ENCODE data around the gene FRYL.
A peak's percentile ranks its signal among the peaks of the same experiment; 100 is the strongest.
"Not testable (repeated sequence)": the region's sequence is repeated elsewhere in the genome, so short reads cannot be mapped to it uniquely, and the experiment has no call there.

Gene FRYL

GRCh38 chr4:48755281-48755680, 24.8 kb downstream of the FRYL start:
- TF ChIP-seq, protein P1, sequence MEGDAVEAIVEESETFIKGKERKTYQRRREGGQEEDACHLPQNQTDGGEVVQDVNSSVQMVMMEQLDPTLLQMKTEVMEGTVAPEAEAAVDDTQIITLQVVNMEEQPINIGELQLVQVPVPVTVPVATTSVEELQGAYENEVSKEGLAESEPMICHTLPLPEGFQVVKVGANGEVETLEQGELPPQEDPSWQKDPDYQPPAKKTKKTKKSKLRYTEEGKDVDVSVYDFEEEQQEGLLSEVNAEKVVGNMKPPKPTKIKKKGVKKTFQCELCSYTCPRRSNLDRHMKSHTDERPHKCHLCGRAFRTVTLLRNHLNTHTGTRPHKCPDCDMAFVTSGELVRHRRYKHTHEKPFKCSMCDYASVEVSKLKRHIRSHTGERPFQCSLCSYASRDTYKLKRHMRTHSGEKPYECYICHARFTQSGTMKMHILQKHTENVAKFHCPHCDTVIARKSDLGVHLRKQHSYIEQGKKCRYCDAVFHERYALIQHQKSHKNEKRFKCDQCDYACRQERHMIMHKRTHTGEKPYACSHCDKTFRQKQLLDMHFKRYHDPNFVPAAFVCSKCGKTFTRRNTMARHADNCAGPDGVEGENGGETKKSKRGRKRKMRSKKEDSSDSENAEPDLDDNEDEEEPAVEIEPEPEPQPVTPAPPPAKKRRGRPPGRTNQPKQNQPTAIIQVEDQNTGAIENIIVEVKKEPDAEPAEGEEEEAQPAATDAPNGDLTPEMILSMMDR (conservative IDR thresholded peaks at IDR 0.05; ENCODE audit: low read depth, low read length) = no peak
- no peak for DNase-seq (ENCODE audit: low read depth)
- no peak overlapping the region for H3K4me3 ChIP-seq (ENCODE audit: low read length)

DNA sequence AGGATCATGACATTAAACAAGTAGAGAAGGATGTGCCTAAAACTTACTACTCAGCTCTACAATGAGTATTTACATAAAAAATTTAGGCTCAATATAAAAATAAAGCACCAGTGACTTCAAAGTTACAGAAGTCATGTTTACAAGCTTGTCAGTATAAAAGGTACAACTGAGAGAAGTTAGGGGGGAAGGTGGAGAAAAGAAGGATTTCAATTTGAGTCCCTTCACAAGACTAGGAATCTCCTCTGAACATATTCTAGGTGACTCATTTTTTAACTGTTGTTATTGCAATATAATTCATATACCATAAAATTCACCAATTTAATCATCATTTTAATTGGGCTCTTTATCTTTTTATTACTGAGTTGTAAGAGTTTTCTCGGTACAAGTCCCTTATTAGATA, 26.9 kb downstream of the FRYL start:
- H3K4me3 ChIP-seq (ENCODE audit: low read length) = no peak overlapping the region
- DNase-seq (ENCODE audit: low read depth) = no peak
- TF ChIP-seq, protein P1 (conservative IDR thresholded peaks at IDR 0.05; ENCODE audit: low read depth, low read length) = no peak

DNA sequence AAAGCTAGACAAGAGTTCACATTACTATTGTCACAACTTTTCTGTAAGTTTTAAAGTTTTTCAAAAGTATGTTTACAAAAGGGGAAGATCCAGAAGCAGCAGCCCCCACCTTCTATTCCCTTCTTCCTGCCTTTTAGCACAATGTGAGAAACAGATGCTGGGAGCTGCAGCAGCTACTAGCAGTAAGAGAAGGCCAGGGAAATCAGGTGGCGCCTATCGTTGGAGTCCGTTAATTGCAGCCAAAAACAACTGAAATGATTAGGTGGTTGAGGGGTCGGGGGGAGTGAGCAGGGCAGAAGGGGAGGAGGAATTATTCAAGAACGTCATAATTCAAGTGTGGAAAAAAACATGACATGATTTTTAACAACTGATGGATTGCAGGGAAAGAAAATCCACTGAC, 27.4 kb downstream of the FRYL start:
- no peak overlapping the region for H3K4me3 ChIP-seq (ENCODE audit: low read length)
- TF ChIP-seq, protein P1 (conservative IDR thresholded peaks at IDR 0.05; ENCODE audit: low read depth, low read length) = no peak
- no peak for DNase-seq (ENCODE audit: low read depth)

DNA sequence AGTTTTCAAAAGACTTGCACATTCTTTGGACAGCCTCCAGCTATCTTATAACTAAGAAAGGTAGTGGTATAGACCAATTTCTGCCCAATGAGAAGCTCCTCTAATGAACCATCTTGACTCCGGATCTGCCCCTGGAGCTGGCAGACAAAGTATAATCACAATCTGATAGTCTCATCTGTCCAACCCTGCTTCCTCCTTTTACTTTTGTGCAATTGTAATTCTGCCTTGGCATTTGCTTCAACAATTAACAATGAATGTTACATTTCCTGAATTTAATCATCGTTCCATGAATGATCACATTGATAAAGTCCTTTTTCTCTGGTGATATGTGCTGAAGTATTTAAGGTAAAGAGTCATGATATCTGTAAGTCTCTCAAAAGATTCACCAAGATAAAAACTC, 27.8 kb downstream of the FRYL start:
- H3K4me3 ChIP-seq (ENCODE audit: low read length) = no peak overlapping the region
- TF ChIP-seq, protein P1 (conservative IDR thresholded peaks at IDR 0.05; ENCODE audit: low read depth, low read length) = no peak
- DNase-seq (ENCODE audit: low read depth) = no peak

DNA sequence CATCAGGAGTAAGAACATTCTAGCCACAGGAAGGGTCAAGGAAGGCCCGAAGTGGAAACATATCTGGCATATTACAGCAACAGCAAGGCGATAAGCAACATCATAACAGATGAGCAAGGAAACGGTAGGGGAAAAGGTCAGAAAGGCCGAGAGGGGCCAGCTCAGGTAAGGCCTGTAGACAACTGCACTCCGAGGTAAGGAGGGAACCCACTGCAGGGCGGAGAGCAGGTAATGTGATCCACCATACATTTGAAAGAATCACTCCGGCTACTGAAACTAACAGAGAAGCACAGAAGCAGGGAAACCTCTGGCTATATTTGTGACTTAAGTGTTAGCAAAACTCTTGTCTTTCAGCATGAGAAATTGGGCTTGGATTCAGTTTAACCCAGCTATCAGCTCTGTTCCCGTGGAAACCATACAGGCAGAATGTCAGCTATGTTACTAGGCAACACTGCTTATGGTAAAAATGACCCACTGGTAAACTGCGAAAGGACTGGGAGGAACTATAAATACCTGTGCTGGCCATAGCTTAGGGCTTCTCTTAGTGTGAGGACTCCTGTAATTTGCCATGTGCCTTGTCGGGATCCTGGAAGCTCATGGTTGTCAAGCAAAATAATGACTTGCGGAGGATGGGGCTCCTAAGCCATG, 31.0 kb downstream of the FRYL start:
- H3K4me3 ChIP-seq (ENCODE audit: low read length) = no peak overlapping the region
- TF ChIP-seq, protein P1 (conservative IDR thresholded peaks at IDR 0.05; ENCODE audit: low read depth, low read length) = no peak
- DNase-seq (ENCODE audit: low read depth) = peak; percentile 19

DNA sequence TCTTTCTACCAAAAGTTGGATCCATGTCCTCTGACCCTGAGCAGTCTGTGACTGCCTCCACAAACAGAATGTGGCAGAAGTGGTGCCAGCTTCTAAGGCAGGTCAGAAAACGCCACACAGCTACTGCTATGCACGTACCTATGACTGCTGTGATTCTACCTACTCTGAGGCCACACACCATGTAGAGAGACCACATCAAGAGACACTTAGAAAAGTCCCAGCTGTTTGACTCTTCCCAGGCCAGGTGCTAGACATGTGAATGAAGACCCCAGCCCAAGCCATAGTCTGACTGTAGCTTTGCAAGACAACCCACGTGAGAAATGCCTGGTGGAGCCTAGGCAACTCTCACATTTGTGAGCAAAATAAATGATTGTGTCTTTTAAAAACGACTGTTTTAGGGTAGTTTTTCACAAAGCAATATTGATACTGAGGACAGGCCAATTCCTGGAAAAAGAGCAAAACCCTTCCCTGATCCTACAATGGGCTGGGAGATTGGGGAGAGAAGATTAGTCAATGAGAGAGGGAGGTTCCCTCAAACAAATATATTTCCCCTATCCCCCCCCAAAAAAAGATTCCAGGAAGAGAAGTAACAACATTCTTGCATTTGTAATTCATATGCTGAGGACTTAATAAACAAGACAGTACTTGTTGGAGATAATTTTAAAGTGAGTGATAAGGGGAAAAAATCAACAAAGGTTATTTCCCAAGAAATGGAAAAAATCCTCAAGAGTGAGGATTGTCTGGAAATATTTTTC, 33.3 kb downstream of the FRYL start:
- DNase-seq (ENCODE audit: low read depth) = no peak
- no peak overlapping the region for H3K4me3 ChIP-seq (ENCODE audit: low read length)

GRCh38 chr4:48745223-48745622, 34.9 kb downstream of the FRYL start:
- not testable (repeated sequence) for DNase-seq (ENCODE audit: low read depth); H3K4me3 ChIP-seq (ENCODE audit: low read length)

More for the DNA sequence above, 33.3 kb downstream of the FRYL start:
- TF ChIP-seq, protein P1 (conservative IDR thresholded peaks at IDR 0.05; ENCODE audit: low read depth, low read length) = no peak

Measured in retinal pigment epithelial cell (primary cell).